Measurements from ENCODE around the gene RNF123. TPM values are rescaled to one million over a fixed set of nuclear protein-coding genes. Genes with fewer than 3 reads are reported as not detected.
A peak's percentile ranks its signal among the peaks of the same experiment; 100 is the strongest.

Gene RNF123
- total and polyA plus RNA-seq, 2 experiments from 2014 or later = 14.6 to 32.5 TPM

GRCh38 chr3:49723628-49724551 is 34.5 kb downstream of the RNF123 start, which contains the start of gene GMPPB (continued):
- no peak for TF ChIP-seq JUNB (IDR thresholded peaks at IDR 0.05; ENCODE audit: unreplicated experiment)
- TF ChIP-seq ETS1 (IDR thresholded peaks at IDR 0.05) = peak; percentile 39; the same call in 1 of the 2 replicates
- no peak for TF ChIP-seq ZNF114 (CRISPR knock-in tag; IDR thresholded peaks at IDR 0.05)
- no peak for TF ChIP-seq CTCF (conservative IDR thresholded peaks at IDR 0.05; ENCODE audit: low read depth in 2 of 2)
- TF ChIP-seq REST (IDR thresholded peaks at IDR 0.05; ENCODE audit: unreplicated experiment) = no peak

- no peak for TF ChIP-seq ZNF331 (CRISPR knock-in tag; IDR thresholded peaks at IDR 0.05; ENCODE audit: low read depth)
- TF ChIP-seq EZH2 (IDR thresholded peaks at IDR 0.05; ENCODE audit: low read depth, unreplicated experiment) = no peak
- H3K4me1 Mint-ChIP-seq = peaks cover 6% of the 10 kb centered on the region; the same call in 1 of the 3 replicates
- peaks cover 31% of the 10 kb centered on the region for H3K36me3 Mint-ChIP-seq (ENCODE audit: low read depth)
- peaks cover 5% of the 10 kb centered on the region; the same call in 1 of the 2 replicates for H3K36me3 ChIP-seq (ENCODE audit: insufficient read depth)
- H3K27me3 ChIP-seq (ENCODE audit: insufficient read depth) = no peaks in the 10 kb centered on the region
- no peaks in the 10 kb centered on the region; the same call in 1 of the 2 replicates for H3K79me2 ChIP-seq (replicated peaks; ENCODE audit: insufficient read depth)
- H3K27me3 Mint-ChIP-seq (ENCODE audit: insufficient read depth, low read depth, poor library complexity) = peaks cover 29% of the 10 kb centered on the region
- peak; percentile 1 for ATAC-seq
- H3K27ac ChIP-seq (ENCODE audit: low read depth) = peak overlapping the region; percentile 94
- peak overlapping the region; percentile 94 for H3K4me3 Mint-ChIP-seq
- peak overlapping the region; percentile 98 for H3K27ac Mint-ChIP-seq
- DNase-seq (ENCODE audit: low spot score) = peak; percentile 36
- H3K9me2 ChIP-seq (ENCODE audit: insufficient read depth) = no peaks in the 10 kb centered on the region
- H3K4me3 ChIP-seq = peak overlapping the region; percentile 98
- H3K4me1 ChIP-seq (ENCODE audit: insufficient read depth) = no peaks in the 10 kb centered on the region; the same call in 1 of the 2 replicates
- peaks cover 18% of the 10 kb centered on the region for H3F3A ChIP-seq (replicated peaks; ENCODE audit: low read depth)
- no peaks in the 10 kb centered on the region for H3K9me3 Mint-ChIP-seq
- H2AFZ ChIP-seq = peak overlapping the region; percentile 91; the same call in 1 of the 2 replicates
- H4K20me1 ChIP-seq (replicated peaks; ENCODE audit: insufficient read depth) = peaks cover 7% of the 10 kb centered on the region; the same call in 1 of the 2 replicates
- peak overlapping the region; percentile 87 for H3K4me2 ChIP-seq
Measured at GRCh38 chr3:49724586-49724985, 35.2 kb downstream of the RNF123 start.

All from GM23338 (cell line).